Ecto neural progenitor cell (in vitro differentiated cells): Measurements from ENCODE around the gene IGSF22.

ENCODE experiments used
- DNase-seq: peaks from one replicate; pipeline ENCODE4 v3.0.0-alpha.2; 2018; ENCODE audit warnings: low spot score

Gene IGSF22

GRCh38 chr11:18743900-18744514, 18.0 kb upstream of the IGSF22 start:
- no peak for DNase-seq

GRCh38 chr11:18743365-18743764, 17.4 kb upstream of the IGSF22 start:
- no peak for DNase-seq

GRCh38 chr11:18741783-18742182, 15.8 kb upstream of the IGSF22 start:
- DNase-seq: no peak

- no peak for DNase-seq
Measured at GRCh38 chr11:18739685-18740084, 13.7 kb upstream of the IGSF22 start.

GRCh38 chr11:18737642-18738041, 11.7 kb upstream of the IGSF22 start:
- DNase-seq: no peak

- no peak for DNase-seq
Measured at GRCh38 chr11:18736590-18737148, 10.7 kb upstream of the IGSF22 start.

- DNase-seq: no peak
Measured at GRCh38 chr11:18733202-18733601, 7.2 kb upstream of the IGSF22 start.

- DNase-seq: peak; percentile 74
Measured at GRCh38 chr11:18731949-18732821, 6.2 kb upstream of the IGSF22 start.

GRCh38 chr11:18731441-18731840, 5.5 kb upstream of the IGSF22 start:
- no peak for DNase-seq

- no peak for DNase-seq
Measured at GRCh38 chr11:18730020-18730419, 4.0 kb upstream of the IGSF22 start.

GRCh38 chr11:18729426-18729825, 3.4 kb upstream of the IGSF22 start:
- no peak for DNase-seq

GRCh38 chr11:18728658-18729057, 2.7 kb upstream of the IGSF22 start:
- DNase-seq: no peak

- peak; percentile 74 for DNase-seq
Measured at GRCh38 chr11:18727479-18728236, 1.7 kb upstream of the IGSF22 start.

GRCh38 chr11:18723991-18724390, 2.0 kb downstream of the IGSF22 start:
- DNase-seq: no peak

GRCh38 chr11:18722293-18722637, 3.7 kb downstream of the IGSF22 start:
- no peak for DNase-seq

GRCh38 chr11:18721561-18722292, 4.3 kb downstream of the IGSF22 start:
- DNase-seq: peak; percentile 76

- peak; percentile 94 for DNase-seq
Measured at GRCh38 chr11:18720808-18721560, 5.0 kb downstream of the IGSF22 start.

- peak; percentile 51 for DNase-seq
Measured at GRCh38 chr11:18720091-18720807, 5.7 kb downstream of the IGSF22 start.

GRCh38 chr11:18715476-18715875, 10.5 kb downstream of the IGSF22 start:
- no peak for DNase-seq

GRCh38 chr11:18714443-18714780, 11.6 kb downstream of the IGSF22 start:
- DNase-seq: no peak
